GM20000 (cell line): ENCODE results near the gene MKX.

Experiments
- DNase-seq: peaks from one replicate; pipeline ENCODE4 v3.0.0; 2012; ENCODE audit warnings: low spot score
- CTCF ChIP-seq: IDR thresholded peaks from 2 replicates; pipeline ENCODE4 v1.5.1; 2012; ENCODE audit warnings: mild to moderate bottlenecking, control low read depth; ENCODE audit errors: extremely low read depth, missing control alignments

The MKX gene

DNA sequence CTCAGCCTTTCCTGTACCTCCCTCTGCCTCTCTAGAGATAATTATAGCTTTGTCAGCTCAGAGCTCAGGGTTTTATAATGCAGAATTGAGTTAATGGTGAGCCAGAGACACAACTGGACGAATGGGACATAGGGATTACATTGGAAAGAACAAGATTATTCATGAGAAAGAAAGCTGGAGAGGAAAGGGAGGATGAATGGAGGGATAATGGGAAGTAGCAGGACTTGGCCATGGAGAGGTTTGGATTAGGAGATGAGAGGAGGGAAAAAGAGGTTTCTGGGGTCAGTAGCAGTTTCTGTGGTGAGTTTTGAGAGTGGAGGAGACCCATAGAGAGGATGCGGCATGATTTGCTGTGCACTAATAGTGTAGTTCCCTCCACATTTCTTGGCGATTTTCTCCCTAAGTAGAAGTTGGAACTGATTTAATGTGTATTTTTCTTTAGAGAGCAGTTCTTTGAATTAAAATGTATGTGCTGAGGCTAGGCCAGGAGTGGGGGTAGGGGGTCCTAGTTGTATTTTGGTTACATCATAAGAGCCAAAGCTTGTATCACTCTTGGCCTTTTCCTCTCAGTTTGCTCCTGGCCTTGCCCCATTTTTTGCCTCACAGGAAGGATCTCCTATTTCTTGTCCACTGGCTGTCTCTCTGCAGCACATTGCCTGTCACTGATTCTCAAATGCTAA is 107.4 kb downstream of the MKX start:
- no peak for DNase-seq
- no peak for TF ChIP-seq CTCF

DNA sequence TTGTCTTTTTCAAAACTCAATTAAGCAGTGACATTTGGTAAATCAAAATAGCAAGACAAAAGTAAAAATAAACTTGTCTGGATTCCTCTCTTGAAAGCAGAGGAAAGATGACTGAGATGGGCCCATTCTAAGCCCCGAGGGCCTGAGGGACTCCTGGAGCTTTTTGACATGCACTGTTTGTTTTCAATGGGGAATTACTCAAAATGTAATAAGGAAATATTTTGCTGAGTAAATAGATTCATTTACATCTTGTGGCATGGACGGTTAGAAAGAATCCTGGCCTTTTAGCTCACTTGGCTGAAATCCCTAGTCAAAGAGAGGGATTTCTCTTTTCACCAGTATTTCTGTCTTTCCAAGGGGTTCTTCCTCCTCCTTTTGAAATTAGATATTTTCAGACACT is 108.0 kb downstream of the MKX start:
- no peak for DNase-seq
- TF ChIP-seq CTCF = no peak

- no peak for DNase-seq
- no peak for TF ChIP-seq CTCF
These were observed 108.8 kb downstream of the MKX start for GRCh38 chr10:27636816-27637215.

GRCh38 chr10:27635699-27636270 is 109.8 kb downstream of the MKX start:
- DNase-seq = no peak
- TF ChIP-seq CTCF = no peak

DNA sequence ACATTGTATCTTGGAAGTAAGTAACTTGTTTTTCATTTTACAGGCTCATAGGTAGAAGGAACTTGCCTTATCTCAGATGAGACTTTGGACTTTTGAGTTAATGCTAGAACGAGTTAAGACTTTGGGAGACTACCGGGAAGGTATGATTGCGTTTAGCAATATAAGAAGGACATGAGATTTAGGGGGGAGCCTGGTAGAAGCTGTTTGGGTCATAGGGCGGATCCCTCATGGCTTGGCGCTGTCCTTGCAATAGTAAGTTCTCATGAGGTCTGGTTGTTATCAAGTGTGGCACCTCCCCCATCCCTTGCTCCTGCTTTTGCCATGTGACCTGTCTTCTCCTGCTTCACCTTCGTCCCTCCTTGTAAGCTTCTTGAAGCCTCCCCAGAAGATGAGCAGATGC is 110.3 kb downstream of the MKX start:
- TF ChIP-seq CTCF = no peak
- no peak for DNase-seq

DNA sequence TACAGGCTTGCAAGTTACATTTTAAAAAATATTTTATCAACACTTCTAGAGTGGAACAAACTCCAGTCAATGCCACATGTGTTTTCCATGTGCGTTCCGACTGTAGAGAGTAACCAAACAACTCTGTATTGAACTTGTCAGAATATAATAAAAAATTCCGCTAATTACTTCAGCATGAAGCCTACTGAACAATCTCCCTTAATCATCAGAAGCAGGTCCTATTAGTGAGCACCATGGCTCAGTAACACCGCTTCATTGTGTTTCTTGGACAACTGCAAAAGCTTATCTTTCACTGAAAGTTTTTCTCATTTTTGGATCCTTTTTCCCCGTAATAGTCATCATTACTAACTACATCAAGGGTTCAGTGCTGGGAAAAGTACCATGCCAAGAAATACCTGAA is 117.0 kb downstream of the MKX start:
- no peak for TF ChIP-seq CTCF
- DNase-seq = no peak

- no peak for TF ChIP-seq CTCF
- no peak for DNase-seq
These were observed 118.7 kb downstream of the MKX start for GRCh38 chr10:27626890-27627289.
